RKO (cell line): ENCODE data around the gene ANKRD17.
"Not testable (repeated sequence)": the region's sequence is repeated elsewhere in the genome, so short reads cannot be mapped to it uniquely, and the experiment has no call there.

Source experiments
- DNase-seq: peaks from one replicate; pipeline ENCODE4 v3.0.0-alpha.2; 2016; ENCODE audit warnings: low spot score

The ANKRD17 gene

GRCh38 chr4:73248416-73248815 is 10.2 kb downstream of the ANKRD17 start:
- DNase-seq, result no peak

GRCh38 chr4:73247100-73247499 is 11.5 kb downstream of the ANKRD17 start:
- no peak for DNase-seq

- no peak for DNase-seq
These were observed 12.6 kb downstream of the ANKRD17 start for GRCh38 chr4:73245955-73246354.

- DNase-seq, result no peak
These were observed 13.5 kb downstream of the ANKRD17 start for GRCh38 chr4:73244945-73245601.

GRCh38 chr4:73237044-73237443 is 21.6 kb downstream of the ANKRD17 start:
- no peak for DNase-seq

GRCh38 chr4:73236151-73236550 is 22.4 kb downstream of the ANKRD17 start:
- no peak for DNase-seq

- DNase-seq, result no peak
These were observed 23.9 kb downstream of the ANKRD17 start for GRCh38 chr4:73234712-73235111.

- DNase-seq, result no peak
These were observed 26.8 kb downstream of the ANKRD17 start for GRCh38 chr4:73231518-73232487.

- no peak for DNase-seq
These were observed 27.6 kb downstream of the ANKRD17 start for GRCh38 chr4:73230865-73231517.

- not testable (repeated sequence) for DNase-seq
These were observed 29.8 kb downstream of the ANKRD17 start for GRCh38 chr4:73228800-73229199.

- DNase-seq, result no peak
These were observed 33.7 kb downstream of the ANKRD17 start for GRCh38 chr4:73224886-73225285.

- no peak for DNase-seq
These were observed 35.3 kb downstream of the ANKRD17 start for GRCh38 chr4:73223258-73223650.

- peak; percentile 99 for DNase-seq
These were observed 35.9 kb downstream of the ANKRD17 start for GRCh38 chr4:73222466-73223257.

- peak; percentile 53 for DNase-seq
These were observed 36.9 kb downstream of the ANKRD17 start for GRCh38 chr4:73221734-73222133.

- DNase-seq, result no peak
These were observed 37.8 kb downstream of the ANKRD17 start for GRCh38 chr4:73220815-73221214.

GRCh38 chr4:73213916-73214653 is 44.5 kb downstream of the ANKRD17 start:
- DNase-seq, result no peak

- DNase-seq, result no peak
These were observed 45.4 kb downstream of the ANKRD17 start for GRCh38 chr4:73212982-73213730.

- DNase-seq, result no peak
These were observed 46.6 kb downstream of the ANKRD17 start for GRCh38 chr4:73211968-73212367.

- no peak for DNase-seq
These were observed 50.2 kb downstream of the ANKRD17 start for GRCh38 chr4:73208376-73208775.

GRCh38 chr4:73206236-73206635 is 52.4 kb downstream of the ANKRD17 start:
- DNase-seq, result no peak
